ENCODE data around the gene TFAP2C.
"Not testable (repeated sequence)": the region's sequence is repeated elsewhere in the genome, so short reads cannot be mapped to it uniquely, and the experiment has no call there.

Gene TFAP2C

GRCh38 chr20:56657879-56658278 lies 28.8 kb downstream of the TFAP2C start:
- no peak for DNase-seq

- not testable (repeated sequence) for DNase-seq
Measured at GRCh38 chr20:56658341-56658947, 29.3 kb downstream of the TFAP2C start.

- DNase-seq: no peak
Measured at GRCh38 chr20:56663660-56664059, 34.6 kb downstream of the TFAP2C start.

GRCh38 chr20:56664796-56665195 lies 35.7 kb downstream of the TFAP2C start:
- DNase-seq: no peak

- DNase-seq: no peak
Measured at GRCh38 chr20:56665806-56666205, 36.7 kb downstream of the TFAP2C start.

- DNase-seq: no peak
Measured at GRCh38 chr20:56673450-56673849, 44.3 kb downstream of the TFAP2C start.

GRCh38 chr20:56676001-56676400 lies 46.9 kb downstream of the TFAP2C start:
- no peak for DNase-seq

- DNase-seq: no peak
Measured at GRCh38 chr20:56676679-56677078, 47.6 kb downstream of the TFAP2C start.

GRCh38 chr20:56683077-56683865 lies 54.2 kb downstream of the TFAP2C start:
- no peak for DNase-seq

- DNase-seq: peak; percentile 35
Measured at GRCh38 chr20:56685879-56686278, 56.8 kb downstream of the TFAP2C start.

GRCh38 chr20:56687061-56687460 lies 58.0 kb downstream of the TFAP2C start:
- DNase-seq: no peak

- DNase-seq: no peak
Measured at GRCh38 chr20:56688106-56688505, 59.0 kb downstream of the TFAP2C start.
